Fibroblast of villous mesenchyme (primary cell): ENCODE results near the gene FFAR1. TPM values are rescaled to one million over a fixed set of nuclear protein-coding genes. Genes with fewer than 3 reads are reported as not detected.

Experiments
- DNase-seq: peaks from one replicate; pipeline ENCODE4 v3.0.0-alpha.2; 2010; ENCODE audit warnings: low read depth
- H3K4me3 ChIP-seq: 2 replicates; pipeline ENCODE4 v1.5.1; 2011; ENCODE audit warnings: low read depth, mild to moderate bottlenecking, low read length
- CTCF ChIP-seq: IDR thresholded peaks from 2 replicates; pipeline ENCODE4 v1.5.1; 2012; ENCODE audit warnings: low read depth, mild to moderate bottlenecking, low read length; ENCODE audit not compliant: insufficient read depth
- total RNA-seq: library from RNA; depleted of rRNA; stranded (reverse); fragments of >200 nt; gene quantifications from 2 replicates; pipeline ENCODE4 v1.2.3, GENCODE V29; 2012

The FFAR1 gene
- total RNA-seq, 1 donor: not detected

DNA sequence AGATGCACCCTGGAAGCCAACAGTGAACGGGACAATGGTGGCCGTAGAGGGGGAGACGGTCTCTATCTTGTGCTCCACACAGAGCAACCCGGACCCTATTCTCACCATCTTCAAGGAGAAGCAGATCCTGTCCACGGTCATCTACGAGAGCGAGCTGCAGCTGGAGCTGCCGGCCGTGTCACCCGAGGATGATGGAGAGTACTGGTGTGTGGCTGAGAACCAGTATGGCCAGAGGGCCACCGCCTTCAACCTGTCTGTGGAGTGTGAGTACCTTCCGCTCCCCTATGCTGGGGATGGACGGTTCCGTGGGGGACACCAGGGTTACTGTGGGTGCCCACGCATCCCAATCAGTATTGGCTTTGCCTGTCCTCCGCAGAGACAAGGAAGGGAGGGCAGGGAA is 45.3 kb upstream of the FFAR1 start:
- TF ChIP-seq CTCF: no peak
- H3K4me3 ChIP-seq: no peak overlapping the region

DNA sequence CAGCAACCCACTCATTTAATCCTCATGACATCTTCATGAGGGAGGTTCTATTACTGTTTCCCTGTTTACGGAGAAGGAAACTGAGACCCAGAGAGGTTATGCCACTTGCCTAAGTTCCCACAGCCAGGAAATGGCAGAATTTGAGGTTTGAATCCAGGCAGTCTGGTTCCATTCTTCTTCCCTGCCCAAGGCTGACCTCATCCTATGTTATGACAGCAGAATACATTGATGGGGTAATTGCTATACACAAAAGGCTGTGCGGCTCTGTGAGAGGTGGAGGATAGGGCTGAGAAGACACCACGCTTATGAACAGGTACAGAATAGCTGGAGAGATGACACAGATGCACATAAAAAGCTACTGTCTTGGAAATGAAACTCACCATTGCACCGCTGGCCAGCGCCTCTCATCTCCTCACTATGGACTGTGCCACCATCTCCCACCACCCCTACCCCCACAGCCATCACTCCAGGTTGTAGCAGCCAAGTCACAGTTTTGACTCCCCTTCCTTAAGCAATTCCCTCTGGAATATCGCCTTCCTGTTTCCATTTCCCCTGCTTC is 44.3 kb upstream of the FFAR1 start:
- H3K4me3 ChIP-seq: no peak overlapping the region
- no peak for DNase-seq
- no peak for TF ChIP-seq CTCF

More for the DNA sequence above, 45.3 kb upstream of the FFAR1 start:
- DNase-seq: no peak

DNA sequence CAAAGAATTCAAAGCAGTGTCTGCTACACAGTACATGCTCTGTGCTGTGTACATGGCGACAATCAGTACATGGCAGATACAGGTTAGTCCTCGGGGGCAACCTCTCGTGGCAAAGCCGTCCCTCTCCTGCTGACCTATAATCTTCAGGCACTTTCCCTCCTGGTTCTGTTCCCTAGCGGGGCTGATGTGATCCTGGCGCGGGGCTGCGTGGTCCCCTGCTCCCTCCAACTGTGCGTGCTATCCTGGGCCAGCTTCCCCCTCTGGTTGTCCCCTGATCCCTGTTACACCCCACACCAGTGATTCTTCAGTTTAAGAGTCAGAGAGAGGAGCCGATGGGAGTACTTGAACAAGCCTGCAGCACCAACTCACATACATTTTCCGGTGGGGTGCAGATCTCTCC is 43.7 kb upstream of the FFAR1 start:
- no peak for TF ChIP-seq CTCF
- no peak overlapping the region for H3K4me3 ChIP-seq

DNA sequence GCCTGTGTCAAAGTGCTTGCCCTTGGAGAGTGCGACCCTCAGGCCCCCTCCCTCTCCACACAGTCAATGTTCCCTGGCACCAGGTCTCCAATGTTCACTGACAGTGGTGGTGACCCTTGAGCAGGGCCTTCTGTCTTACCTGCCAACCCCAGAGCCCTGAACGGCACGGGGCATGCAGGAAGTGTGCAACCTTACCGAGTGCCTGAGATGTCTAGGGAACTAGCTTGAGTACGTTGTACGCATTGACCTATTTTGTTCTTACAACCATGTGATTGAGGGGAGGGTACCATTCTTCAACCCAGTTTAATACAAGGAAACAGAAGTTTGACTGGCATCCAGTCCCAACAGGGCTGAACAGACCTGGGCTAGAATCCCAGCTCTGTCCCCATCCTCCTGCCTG is 42.5 kb upstream of the FFAR1 start:
- DNase-seq: no peak
- TF ChIP-seq CTCF: no peak

More for the DNA sequence above, 43.7 kb upstream of the FFAR1 start:
- no peak for DNase-seq

DNA sequence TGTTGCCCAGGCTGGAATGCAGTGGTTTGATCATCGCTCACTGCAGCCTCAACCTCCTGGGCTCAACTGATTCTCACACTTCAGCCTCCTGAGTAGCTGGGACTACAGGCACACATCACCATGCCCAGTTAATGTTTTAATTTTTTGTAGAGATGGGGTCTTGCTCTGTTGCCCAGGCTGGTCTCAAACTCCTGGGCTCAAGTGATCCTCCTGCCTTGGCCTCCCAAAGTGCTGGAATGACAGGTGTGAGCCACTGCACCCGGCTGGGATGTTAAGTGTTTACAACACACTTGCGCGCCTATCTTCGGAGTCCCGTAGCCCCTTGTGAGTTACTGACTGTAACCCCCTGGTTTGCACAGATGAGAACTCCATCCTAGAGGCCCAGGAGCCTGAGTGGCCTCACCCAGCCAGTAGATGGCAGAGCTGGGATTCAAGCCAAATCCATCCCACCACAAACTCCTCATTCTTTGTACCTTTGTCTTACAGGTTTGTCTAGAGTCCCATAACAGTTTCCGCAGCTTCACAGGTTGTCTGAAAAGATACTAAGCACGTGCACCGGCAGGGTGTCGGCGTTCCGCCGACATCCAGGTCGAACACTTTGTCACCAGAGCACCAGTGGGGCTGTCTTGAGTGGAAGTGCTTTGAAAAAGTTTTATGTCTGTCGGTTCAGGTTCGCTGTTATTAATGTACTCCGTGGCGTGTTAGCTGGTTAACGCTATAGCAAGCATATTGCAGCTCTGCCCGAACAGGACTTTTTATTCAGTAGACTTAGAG is 41.0 kb upstream of the FFAR1 start:
- TF ChIP-seq CTCF: peak; percentile 20
- no peak overlapping the region for H3K4me3 ChIP-seq
- no peak for DNase-seq

More for the DNA sequence above, 42.5 kb upstream of the FFAR1 start:
- no peak overlapping the region for H3K4me3 ChIP-seq

GRCh38 chr19:35307931-35308330 is 39.8 kb upstream of the FFAR1 start:
- H3K4me3 ChIP-seq: no peak overlapping the region
- DNase-seq: no peak
- TF ChIP-seq CTCF: no peak
